Right lobe of liver (tissue), 4 donors: Measurements from ENCODE around the gene ABCA9.

Experiments used
- POLR2A ChIP-seq: fragments of 450-650 bp; IDR thresholded peaks from one replicate; pipeline ENCODE4 v1.6.1; 2017; ENCODE audit warnings: antibody characterized with exemption, mild to moderate bottlenecking
- TF ChIP-seq, protein P1 (sequence below), 4 donors: fragments of 200-600 bp in 3 of 4; fragments of 450-650 bp in 1 of 4; IDR thresholded peaks; one replicate each; pipeline versions ENCODE4 v1.5.1 to v1.8.0; 2016 to 2022; ENCODE audit warnings: antibody characterized with exemption in 4 of 4, mild to moderate bottlenecking in 2 of 4
- donor health status: DM: no; HTN: no; CAD: no.
- donor health status: DM: no; HTN: no; CAD: no.
- donor health status: DM: no; HTN: yes; CAD: no.

DNA sequence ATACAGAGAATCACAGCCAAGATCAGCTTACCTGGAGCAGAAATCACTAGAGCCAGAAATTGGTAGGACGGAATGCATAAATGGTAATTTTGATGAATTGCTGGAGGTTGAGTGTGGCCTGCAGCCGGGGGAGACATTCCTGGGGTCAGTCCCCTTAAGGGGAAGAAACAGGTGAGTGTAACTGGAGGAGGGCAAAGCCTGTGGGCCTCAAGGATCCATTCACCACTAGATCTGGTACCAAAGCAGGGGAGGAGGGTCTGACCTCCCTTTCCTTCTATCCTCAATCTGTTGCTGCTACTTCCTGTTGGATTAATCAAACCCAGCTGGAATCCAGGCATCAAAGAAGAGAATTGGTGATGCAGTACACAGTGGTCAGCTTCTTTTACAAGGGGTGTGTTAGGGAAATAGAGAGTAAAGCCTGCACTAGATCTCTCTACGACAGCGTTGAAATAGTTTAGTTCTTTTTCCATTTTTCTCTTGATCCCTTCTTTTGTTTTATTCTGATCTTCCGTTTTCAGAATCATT lies 8.6 kb upstream of the ABCA9 start:
- TF ChIP-seq, protein P1, sequence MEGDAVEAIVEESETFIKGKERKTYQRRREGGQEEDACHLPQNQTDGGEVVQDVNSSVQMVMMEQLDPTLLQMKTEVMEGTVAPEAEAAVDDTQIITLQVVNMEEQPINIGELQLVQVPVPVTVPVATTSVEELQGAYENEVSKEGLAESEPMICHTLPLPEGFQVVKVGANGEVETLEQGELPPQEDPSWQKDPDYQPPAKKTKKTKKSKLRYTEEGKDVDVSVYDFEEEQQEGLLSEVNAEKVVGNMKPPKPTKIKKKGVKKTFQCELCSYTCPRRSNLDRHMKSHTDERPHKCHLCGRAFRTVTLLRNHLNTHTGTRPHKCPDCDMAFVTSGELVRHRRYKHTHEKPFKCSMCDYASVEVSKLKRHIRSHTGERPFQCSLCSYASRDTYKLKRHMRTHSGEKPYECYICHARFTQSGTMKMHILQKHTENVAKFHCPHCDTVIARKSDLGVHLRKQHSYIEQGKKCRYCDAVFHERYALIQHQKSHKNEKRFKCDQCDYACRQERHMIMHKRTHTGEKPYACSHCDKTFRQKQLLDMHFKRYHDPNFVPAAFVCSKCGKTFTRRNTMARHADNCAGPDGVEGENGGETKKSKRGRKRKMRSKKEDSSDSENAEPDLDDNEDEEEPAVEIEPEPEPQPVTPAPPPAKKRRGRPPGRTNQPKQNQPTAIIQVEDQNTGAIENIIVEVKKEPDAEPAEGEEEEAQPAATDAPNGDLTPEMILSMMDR (IDR thresholded peaks at IDR 0.05), result no peak
- no peak for TF ChIP-seq POLR2A
